Caco-2 (cell line): ENCODE measurements around the gene ADGRG4. TPM values are rescaled to one million over a fixed set of nuclear protein-coding genes. Genes with fewer than 3 reads are reported as not detected.

ENCODE experiments used
- BruUV-seq: library from RNA; stranded (reverse); fragments of 400-500 nt; replicated peaks from 2 replicates; lab custom pipeline; 2021; lab: Mats Ljungman, UMichigan
- CTCF ChIA-PET: fragments of 300-600 bp; sonication (Branson Sonifier 250); formaldehyde crosslinking; loops from one replicate; lab custom pipeline; 2022; ENCODE audit warnings: antibody characterized with exemption; lab: Charles Lee
- POLR2A ChIA-PET: fragments of 300-600 bp; sonication (Branson Sonifier 250); formaldehyde crosslinking; loops from one replicate; lab custom pipeline; 2022; ENCODE audit warnings: antibody characterized with exemption; lab: Charles Lee
- DNase-seq, 2 experiments: peaks; one replicate each; pipeline versions ENCODE4 v3.0.0 to v3.0.0-alpha.2; 2020 to 2022
- H3K27me3 ChIP-seq: replicated peaks from 2 replicates; pipeline ENCODE4 v1.6.0; 2011; ENCODE audit warnings: low read length; ENCODE audit not compliant: control insufficient read depth, insufficient read depth
- H3K36me3 ChIP-seq: 2 replicates; pipeline ENCODE4 v1.5.1; 2011; ENCODE audit warnings: low read length; ENCODE audit not compliant: control insufficient read depth, insufficient read depth
- H3K4me1 ChIP-seq: fragments of 250-450 bp; sonication (Bioruptor Pico); 2 replicates; pipeline ENCODE4 v1.5.1; 2020; ENCODE audit warnings: mild to moderate bottlenecking
- H3K4me3 ChIP-seq: 2 replicates; pipeline ENCODE4 v1.5.1; 2011; ENCODE audit warnings: low read depth, mild to moderate bottlenecking, control low read depth, low read length
- H3K9me3 ChIP-seq: fragments of 250-450 bp; sonication (Bioruptor Pico); 2 replicates; pipeline ENCODE4 v1.5.1; 2020; ENCODE audit warnings: mild to moderate bottlenecking, moderate library complexity
- H3K27ac Mint-ChIP-seq: one replicate; pipeline ENCODE4 v1.8.0; 2022; ENCODE audit warnings: mixed read lengths; ENCODE audit not compliant: unreplicated experiment
- H3K27me3 Mint-ChIP-seq: one replicate; pipeline ENCODE4 v1.8.0; 2022; ENCODE audit warnings: mixed read lengths; ENCODE audit not compliant: insufficient read depth, unreplicated experiment
- H3K36me3 Mint-ChIP-seq: one replicate; pipeline ENCODE4 v1.8.0; 2022; ENCODE audit warnings: mild to moderate bottlenecking, mixed read lengths; ENCODE audit not compliant: insufficient read depth, unreplicated experiment
- H3K4me1 Mint-ChIP-seq: one replicate; pipeline ENCODE4 v1.8.0; 2022; ENCODE audit warnings: low read depth, mixed read lengths; ENCODE audit not compliant: unreplicated experiment
- H3K4me3 Mint-ChIP-seq: one replicate; pipeline ENCODE4 v1.8.0; 2022; ENCODE audit warnings: mild to moderate bottlenecking, moderate library complexity, mixed read lengths; ENCODE audit not compliant: unreplicated experiment
- H3K9me3 Mint-ChIP-seq: one replicate; pipeline ENCODE4 v1.8.0; 2022; ENCODE audit warnings: mixed read lengths; ENCODE audit not compliant: unreplicated experiment
- CTCF ChIP-seq, 2 experiments: fragments of 200-600 bp in 1 of 2; IDR thresholded peaks; 1 replicate in 1 of 2; 2 replicates in 1 of 2; pipeline versions ENCODE4 v1.5.1 to v1.8.0; 2011 to 2022; ENCODE audit warnings: antibody characterized with exemption in 1 of 2, control low read depth in 1 of 2, inconsistent platforms in 1 of 2, low read depth in 1 of 2, low read length in 1 of 2, mild to moderate bottlenecking in 1 of 2, moderate library complexity in 1 of 2; ENCODE audit not compliant: insufficient read depth in 1 of 2, severe bottlenecking in 1 of 2, unreplicated experiment in 1 of 2
- intact Hi-C: fragments of 100-400 bp; cut with micrococcal nuclease; formaldehyde crosslinking; loops from one replicate; pipeline ENCODE4 v1.10.0; 2022; ENCODE audit not compliant: unreplicated experiment
- total RNA-seq: library from RNA; stranded (reverse); gene quantifications from 2 replicates; pipeline ENCODE4 v1.2.3, GENCODE V29; 2022

Gene ADGRG4
- total RNA-seq, 1 experiment from 2014 or later = not detected

GRCh38 chrX:136405126-136405525 is 104.4 kb downstream of the ADGRG4 start:
- no TSS peak for BruUV-seq
- Histone ChIP-seq H3K4me1 (no peaks in the 10 kb centered on the region), H3K9me3 (no peaks in the 10 kb centered on the region), H3K36me3 (no peaks in the 10 kb centered on the region), H3K4me3 (no peak overlapping the region), H3K27me3 (no peaks in the 10 kb centered on the region)
- H3K27me3 Mint-ChIP-seq = peaks cover 4% of the 10 kb centered on the region
- H3K36me3 Mint-ChIP-seq = no peaks in the 10 kb centered on the region
- H3K4me1 Mint-ChIP-seq = no peaks in the 10 kb centered on the region
- H3K9me3 Mint-ChIP-seq = no peaks in the 10 kb centered on the region
- CTCF ChIA-PET = interaction anchor here (0.6 kb wide), 1 partner anchor 290 kb away, joined by 6 read pairs; no protein-coding TSS in a partner anchor
- no peak overlapping the region for H3K4me3 Mint-ChIP-seq
- intact Hi-C loops = no loop called here
- no peak for TF ChIP-seq CTCF (IDR thresholded peaks at IDR 0.05; ENCODE audit: insufficient read depth in 1 of 2, low read depth in 1 of 2, low read length in 1 of 2, severe bottlenecking in 1 of 2, unreplicated experiment in 1 of 2)
- no peak for DNase-seq
- POLR2A ChIA-PET = no interaction called here
- H3K27ac Mint-ChIP-seq = no peak overlapping the region

GRCh38 chrX:136417806-136418205 is 117.0 kb downstream of the ADGRG4 start:
- H3K4me3 Mint-ChIP-seq = no peak overlapping the region
- H3K36me3 Mint-ChIP-seq = no peaks in the 10 kb centered on the region
- intact Hi-C loops = no loop called here
- TF ChIP-seq CTCF (IDR thresholded peaks at IDR 0.05; ENCODE audit: insufficient read depth in 1 of 2, low read depth in 1 of 2, low read length in 1 of 2, severe bottlenecking in 1 of 2, unreplicated experiment in 1 of 2) = no peak
- H3K9me3 Mint-ChIP-seq = no peaks in the 10 kb centered on the region
- H3K9me3 ChIP-seq = no peaks in the 10 kb centered on the region
- H3K4me3 ChIP-seq = no peak overlapping the region
- ChIA-PET CTCF (no interaction called here), POLR2A (no interaction called here)
- BruUV-seq = no TSS peak
- no peak for DNase-seq
- no peaks in the 10 kb centered on the region for H3K4me1 ChIP-seq
- H3K27me3 Mint-ChIP-seq = peaks cover 3% of the 10 kb centered on the region
- H3K36me3 ChIP-seq = no peaks in the 10 kb centered on the region
- no peak overlapping the region for H3K27ac Mint-ChIP-seq
- no peaks in the 10 kb centered on the region for H3K27me3 ChIP-seq
- H3K4me1 Mint-ChIP-seq = no peaks in the 10 kb centered on the region

- peaks cover 6% of the 10 kb centered on the region for H3K27me3 Mint-ChIP-seq
- DNase-seq = no peak
- no peak overlapping the region for H3K4me3 ChIP-seq
- CTCF ChIA-PET = no interaction called here
- H3K27ac Mint-ChIP-seq = no peak overlapping the region
- no peaks in the 10 kb centered on the region for H3K4me1 Mint-ChIP-seq
- H3K9me3 ChIP-seq = no peaks in the 10 kb centered on the region
- no peaks in the 10 kb centered on the region for H3K36me3 ChIP-seq
- H3K4me1 ChIP-seq = no peaks in the 10 kb centered on the region
- no peaks in the 10 kb centered on the region for H3K27me3 ChIP-seq
- H3K36me3 Mint-ChIP-seq = no peaks in the 10 kb centered on the region
- POLR2A ChIA-PET = no interaction called here
- no peaks in the 10 kb centered on the region for H3K9me3 Mint-ChIP-seq
- H3K4me3 Mint-ChIP-seq = no peak overlapping the region
- no TSS peak for BruUV-seq
- no peak for TF ChIP-seq CTCF (IDR thresholded peaks at IDR 0.05; ENCODE audit: insufficient read depth in 1 of 2, low read depth in 1 of 2, low read length in 1 of 2, severe bottlenecking in 1 of 2, unreplicated experiment in 1 of 2)
- intact Hi-C loops = no loop called here
These were observed 120.6 kb downstream of the ADGRG4 start for GRCh38 chrX:136421338-136421737.
